Astrocyte (in vitro differentiated cells and primary cell): ENCODE measurements around the gene KIAA0513.

Experiments
- CTCF ChIP-seq: IDR thresholded peaks from 2 replicates; pipeline ENCODE4 v1.5.1; 2011; ENCODE audit warnings: low read depth, mild to moderate bottlenecking, inconsistent platforms, low read length, moderate library complexity; ENCODE audit not compliant: insufficient read depth
- EZH2 ChIP-seq: IDR thresholded peaks from 2 replicates; pipeline ENCODE4 v1.6.1; 2012; ENCODE audit warnings: mild to moderate bottlenecking, low read length, inconsistent platforms; ENCODE audit not compliant: insufficient read depth

DNA sequence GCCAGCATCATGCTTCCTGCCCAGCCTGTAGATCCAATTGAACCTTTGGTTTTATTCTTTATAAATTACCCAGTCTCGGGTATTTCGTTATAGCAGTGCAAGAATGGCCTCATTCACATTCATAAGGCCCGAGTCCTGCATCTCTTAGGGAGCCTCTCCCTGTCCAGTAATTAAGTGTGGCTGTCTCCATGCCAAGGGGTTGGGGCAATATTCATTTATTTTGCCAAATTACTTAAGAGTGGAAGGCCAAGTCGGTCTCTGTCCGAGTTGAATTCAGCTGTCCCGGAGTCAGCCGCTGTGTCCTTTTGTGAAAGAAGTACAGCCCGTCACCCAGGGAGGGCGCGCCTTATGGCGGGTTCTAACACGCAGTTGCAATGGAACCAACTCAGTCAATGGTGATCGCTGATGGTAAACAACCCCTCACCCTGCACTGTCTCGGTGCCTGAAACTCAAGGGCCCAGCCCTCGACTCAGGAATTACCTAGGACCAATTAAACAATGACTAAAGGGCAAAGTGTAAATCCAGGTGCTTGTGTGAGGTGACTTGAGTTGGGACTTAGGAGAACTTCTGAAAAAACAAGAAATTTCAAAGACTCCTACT is 22.2 kb downstream of the KIAA0513 start:
- TF ChIP-seq CTCF (no peak), EZH2 (no peak)
